Activated CD4-positive, alpha-beta T cell treated with anti-CD3 and anti-CD28 coated beads, Interleukin-2, amount 10 ng/mL, durations not matched to agents 7 days and 5 days (primary cell): ENCODE measurements around the gene ADPRHL1. TPM values are rescaled to one million over a fixed set of nuclear protein-coding genes. Genes with fewer than 3 reads are reported as not detected.
A peak's percentile ranks its signal among the peaks of the same experiment; 100 is the strongest.
"Not testable (repeated sequence)": the region's sequence is repeated elsewhere in the genome, so short reads cannot be mapped to it uniquely, and the experiment has no call there.

ENCODE experiments used
- CTCF ChIA-PET: fragments of 350-600 bp; sonication (Branson Sonifier 250); formaldehyde crosslinking; loops from one replicate; lab custom pipeline; 2021; ENCODE audit warnings: antibody characterized with exemption; lab: Charles Lee
- POLR2A ChIA-PET: fragments of 350-600 bp; sonication (Branson Sonifier 250); formaldehyde crosslinking; loops from one replicate; lab custom pipeline; 2021; ENCODE audit warnings: antibody characterized with exemption; lab: Charles Lee
- DNase-seq: peaks from one replicate; pipeline ENCODE4 v3.0.0-alpha.2; 2020
- H3K27ac Mint-ChIP-seq: one replicate; pipeline ENCODE4 v1.8.0; 2021; ENCODE audit warnings: mild to moderate bottlenecking, moderate library complexity, mixed read lengths
- H3K27me3 Mint-ChIP-seq: one replicate; pipeline ENCODE4 v1.8.0; 2021; ENCODE audit warnings: mixed read lengths
- H3K36me3 Mint-ChIP-seq: one replicate; pipeline ENCODE4 v1.8.0; 2021; ENCODE audit warnings: low read depth, mixed read lengths
- H3K4me1 Mint-ChIP-seq: one replicate; pipeline ENCODE4 v1.8.0; 2021; ENCODE audit warnings: mixed read lengths
- H3K4me3 Mint-ChIP-seq: one replicate; pipeline ENCODE4 v1.8.0; 2021; ENCODE audit warnings: mild to moderate bottlenecking, moderate library complexity, mixed read lengths
- H3K9me3 Mint-ChIP-seq: one replicate; pipeline ENCODE4 v1.8.0; 2021; ENCODE audit warnings: mixed read lengths
- total RNA-seq, 2 experiments: library from RNA; stranded (reverse); gene quantifications; one replicate each; pipeline ENCODE4 v1.2.3, GENCODE V29; 2021

ADPRHL1 gene
- total RNA-seq, 2 experiments from 2014 or later = 1.00 to 1.4 TPM

DNA sequence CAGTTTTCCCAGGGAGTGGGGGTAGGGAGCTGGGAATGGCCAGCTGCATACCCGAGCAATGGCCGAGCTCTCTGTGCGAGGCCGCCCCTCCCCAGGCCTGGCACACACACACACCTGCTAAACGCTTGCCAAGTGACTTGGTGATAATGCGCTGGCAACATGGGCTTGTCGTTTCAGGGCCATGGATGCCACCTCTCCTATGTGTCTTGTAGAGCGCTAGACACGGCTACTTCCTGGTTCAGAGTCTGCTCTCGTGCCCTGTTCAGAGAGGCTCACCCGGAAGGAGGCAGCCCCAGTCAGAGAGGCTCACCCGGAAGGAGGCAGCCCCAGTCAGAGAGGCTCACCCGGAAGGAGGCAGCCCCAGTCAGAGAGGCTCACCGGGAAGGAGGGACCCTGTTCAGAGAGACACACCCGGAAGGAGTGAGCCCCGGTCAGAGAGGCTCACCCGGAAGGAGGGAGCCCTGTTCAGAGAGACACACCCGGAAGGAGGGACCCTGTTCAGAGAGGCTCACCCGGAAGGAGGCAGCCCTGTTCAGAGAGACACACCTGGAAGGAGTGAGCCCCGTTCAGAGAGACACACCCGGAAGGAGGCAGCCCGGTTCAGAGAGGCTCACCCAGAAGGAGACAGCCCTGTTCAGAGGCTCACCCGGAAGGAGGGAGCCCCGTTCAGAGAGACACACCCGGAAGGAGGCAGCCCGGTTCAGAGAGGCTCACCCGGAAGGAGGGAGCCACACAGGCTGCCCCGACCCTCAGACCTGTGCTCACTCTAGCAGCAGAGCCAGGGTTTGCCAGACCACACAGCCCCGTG lies 4.2 kb downstream of the ADPRHL1 start:
- Mint-ChIP-seq H3K4me3 (peak overlapping the region; percentile 34), H3K4me1 (no peaks in the 10 kb centered on the region), H3K27me3 (no peaks in the 10 kb centered on the region), H3K27ac (peak overlapping the region; percentile 14), H3K36me3 (no peaks in the 10 kb centered on the region), H3K9me3 (peaks cover 8% of the 10 kb centered on the region)
- CTCF ChIA-PET = interaction anchor here (0.7 kb wide), 1 partner anchor 14 kb away, joined by 3 read pairs; no protein-coding TSS in a partner anchor
- POLR2A ChIA-PET = no interaction called here
- DNase-seq = peak; percentile 12

DNA sequence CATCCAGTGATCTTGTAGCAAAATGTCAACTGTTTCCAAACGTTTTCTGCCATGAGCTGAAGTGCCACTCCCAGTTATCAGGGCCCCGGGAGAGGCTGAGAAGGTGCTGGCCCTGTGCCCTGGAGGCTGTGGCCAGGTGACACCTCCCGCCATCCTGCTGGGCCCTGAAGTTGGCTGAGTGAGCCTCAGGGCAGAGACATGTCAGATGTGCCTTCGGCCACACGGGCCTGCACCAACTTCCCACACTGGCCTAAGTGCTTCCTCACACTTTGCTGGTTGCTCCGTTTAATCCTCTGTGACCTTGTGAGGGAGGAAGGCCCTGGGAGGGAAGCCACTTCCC lies 4.8 kb downstream of the ADPRHL1 start:
- DNase-seq = no peak
- H3K27me3 Mint-ChIP-seq = no peaks in the 10 kb centered on the region
- H3K27ac Mint-ChIP-seq = peak overlapping the region; percentile 14
- no peaks in the 10 kb centered on the region for H3K4me1 Mint-ChIP-seq
- CTCF ChIA-PET = interaction anchor here (0.7 kb wide), 1 partner anchor 14 kb away, joined by 3 read pairs; no protein-coding TSS in a partner anchor
- H3K4me3 Mint-ChIP-seq = peak overlapping the region; percentile 34
- POLR2A ChIA-PET = no interaction called here
- no peaks in the 10 kb centered on the region for H3K36me3 Mint-ChIP-seq
- peaks cover 8% of the 10 kb centered on the region for H3K9me3 Mint-ChIP-seq

GRCh38 chr13:113447596-113447995 lies 5.7 kb downstream of the ADPRHL1 start:
- Mint-ChIP-seq H3K4me1 (no peaks in the 10 kb centered on the region), H3K27me3 (no peaks in the 10 kb centered on the region), H3K27ac (no peak overlapping the region), H3K4me3 (no peak overlapping the region), H3K9me3 (peaks cover 8% of the 10 kb centered on the region), H3K36me3 (no peaks in the 10 kb centered on the region)
- ChIA-PET CTCF (no interaction called here), POLR2A (no interaction called here)
- no peak for DNase-seq

DNA sequence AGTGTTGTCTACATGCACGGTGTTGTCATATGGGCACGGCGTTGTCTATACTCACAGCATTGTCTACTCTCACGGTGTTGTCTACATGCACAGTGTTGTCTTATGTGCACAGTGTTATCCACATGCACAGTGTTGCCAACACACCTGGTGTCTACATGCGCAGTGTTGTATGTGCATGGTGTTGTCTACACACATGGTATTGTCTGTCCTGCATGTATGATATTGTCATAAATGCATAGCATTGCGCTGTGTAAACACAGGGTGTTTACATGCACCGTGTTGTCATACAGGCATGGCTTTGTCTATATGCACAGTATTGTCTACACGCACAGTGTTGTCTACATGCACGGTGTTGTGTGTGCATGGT lies 6.8 kb downstream of the ADPRHL1 start:
- H3K36me3 Mint-ChIP-seq = no peaks in the 10 kb centered on the region
- no peak overlapping the region for H3K27ac Mint-ChIP-seq
- ChIA-PET CTCF (no interaction called here), POLR2A (no interaction called here)
- no peaks in the 10 kb centered on the region for H3K27me3 Mint-ChIP-seq
- no peaks in the 10 kb centered on the region for H3K4me1 Mint-ChIP-seq
- H3K9me3 Mint-ChIP-seq = peaks cover 8% of the 10 kb centered on the region
- no peak for DNase-seq
- no peak overlapping the region for H3K4me3 Mint-ChIP-seq

DNA sequence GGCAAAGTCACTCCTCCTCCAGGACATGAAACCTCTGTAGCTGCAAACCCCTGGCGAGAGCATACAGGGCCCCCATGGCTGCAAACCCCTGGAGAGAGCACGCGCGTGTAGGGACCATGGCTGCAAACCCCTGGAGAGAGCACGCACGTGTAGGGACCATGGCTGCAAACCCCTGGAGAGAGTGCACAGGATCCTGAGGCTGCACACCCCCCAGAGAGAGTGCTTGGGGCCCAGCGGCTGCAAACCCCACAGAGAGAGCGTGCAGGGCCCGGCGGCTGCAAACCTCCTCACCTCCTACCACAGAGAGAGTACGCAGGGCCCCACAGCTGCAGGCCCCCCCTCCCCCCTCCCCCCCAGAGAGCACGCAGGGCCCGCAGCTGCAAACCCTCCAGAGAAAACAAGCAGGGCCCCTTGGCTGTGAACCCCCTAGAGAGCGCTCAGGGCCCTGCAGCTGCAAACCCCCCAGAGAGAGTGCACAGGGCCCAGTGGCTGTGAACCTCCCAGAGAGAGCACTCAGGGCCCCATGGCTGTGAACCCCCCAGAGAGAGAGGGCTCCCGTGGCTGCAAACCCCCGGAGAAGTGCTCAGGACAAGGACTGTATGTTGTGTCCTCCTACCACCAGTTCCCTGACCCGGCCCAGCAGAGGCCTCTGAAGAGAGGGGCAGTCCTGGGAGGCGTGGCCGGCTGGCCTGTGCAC lies 7.3 kb downstream of the ADPRHL1 start:
- H3K27me3 Mint-ChIP-seq = no peaks in the 10 kb centered on the region
- H3K4me1 Mint-ChIP-seq = no peaks in the 10 kb centered on the region
- DNase-seq = no peak
- no peak overlapping the region for H3K27ac Mint-ChIP-seq
- no peaks in the 10 kb centered on the region for H3K36me3 Mint-ChIP-seq
- no peak overlapping the region for H3K4me3 Mint-ChIP-seq
- H3K9me3 Mint-ChIP-seq = peaks cover 8% of the 10 kb centered on the region
- CTCF ChIA-PET = no interaction called here
- POLR2A ChIA-PET = no interaction called here

DNA sequence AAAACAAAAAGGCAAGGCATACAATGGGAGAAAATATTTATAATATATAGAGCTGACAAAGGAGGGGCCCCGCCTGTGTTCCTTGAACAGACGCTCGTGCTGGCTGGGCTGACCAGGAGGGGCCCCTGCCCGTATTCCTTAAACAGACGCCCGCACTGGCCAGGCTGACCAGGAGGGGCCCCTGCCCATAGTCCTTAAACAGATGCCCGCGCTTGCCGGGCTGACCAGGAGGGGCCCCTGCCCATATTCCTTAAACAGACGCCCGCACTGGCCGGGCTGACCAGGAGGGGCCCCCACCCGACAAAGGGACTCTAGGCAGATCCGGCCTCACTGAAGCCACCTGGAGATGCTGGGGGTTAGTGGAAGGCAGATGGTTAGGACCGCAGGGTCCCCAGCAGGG lies 9.3 kb downstream of the ADPRHL1 start:
- DNase-seq = no peak
- Mint-ChIP-seq H3K27me3 (no peaks in the 10 kb centered on the region), H3K27ac (no peak overlapping the region), H3K36me3 (no peaks in the 10 kb centered on the region), H3K4me1 (no peaks in the 10 kb centered on the region), H3K4me3 (no peak overlapping the region), H3K9me3 (peaks cover 8% of the 10 kb centered on the region)
- ChIA-PET POLR2A (no interaction called here), CTCF (no interaction called here)

DNA sequence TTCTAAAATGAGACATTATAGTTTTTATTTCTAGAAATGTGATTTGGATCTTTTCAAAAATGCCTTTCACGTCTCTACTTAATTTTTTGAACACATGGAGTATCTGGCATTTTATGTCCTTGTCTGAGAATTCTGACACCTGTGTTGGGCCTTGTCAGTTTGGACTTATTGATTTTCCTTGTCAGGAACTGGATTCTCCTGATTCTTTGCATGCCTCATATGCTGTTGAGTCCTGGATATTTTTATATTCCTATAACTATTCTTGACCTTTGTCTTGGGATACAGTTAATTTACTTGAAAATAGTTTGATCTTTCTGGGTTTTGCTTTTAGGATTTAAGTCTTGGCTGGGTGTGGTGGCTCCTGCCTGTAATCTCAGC lies 10.3 kb downstream of the ADPRHL1 start:
- Mint-ChIP-seq H3K4me1 (no peaks in the 10 kb centered on the region), H3K9me3 (peaks cover 7% of the 10 kb centered on the region), H3K4me3 (no peak overlapping the region), H3K36me3 (no peaks in the 10 kb centered on the region), H3K27ac (no peak overlapping the region), H3K27me3 (no peaks in the 10 kb centered on the region)
- ChIA-PET CTCF (no interaction called here), POLR2A (no interaction called here)
- no peak for DNase-seq

DNA sequence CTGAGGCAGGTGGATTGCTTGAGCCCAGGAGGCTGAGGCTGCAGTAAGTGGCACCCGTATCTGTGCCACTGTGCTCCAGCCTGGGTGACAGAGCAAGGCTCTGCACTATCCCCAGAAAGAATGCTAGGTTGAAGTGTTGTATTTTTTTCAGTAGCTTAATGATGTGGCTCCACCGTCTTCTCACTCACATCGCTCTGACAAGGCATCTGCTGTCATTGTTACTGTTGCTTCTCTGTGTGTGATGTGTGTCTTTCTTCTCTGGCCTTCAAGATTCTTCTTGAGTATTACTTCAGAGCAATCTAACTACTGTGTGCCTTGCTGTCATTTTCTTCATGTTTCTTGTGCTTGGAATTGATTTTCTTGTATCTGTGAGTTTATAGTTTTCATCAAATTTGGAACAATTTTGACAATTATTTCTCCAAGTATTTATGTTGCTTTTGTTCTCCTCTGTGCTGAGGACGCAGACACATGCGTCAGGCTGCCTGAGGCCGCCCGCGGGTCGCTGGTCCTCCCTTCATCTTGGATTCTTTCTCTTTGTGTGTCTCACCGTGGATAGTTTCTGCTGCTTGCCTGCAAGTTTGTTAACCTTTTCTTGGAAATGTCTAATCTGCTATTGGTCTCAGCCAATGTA lies 10.8 kb downstream of the ADPRHL1 start:
- no peaks in the 10 kb centered on the region for H3K27me3 Mint-ChIP-seq
- no peaks in the 10 kb centered on the region for H3K36me3 Mint-ChIP-seq
- no peaks in the 10 kb centered on the region for H3K4me1 Mint-ChIP-seq
- H3K9me3 Mint-ChIP-seq = peaks cover 3% of the 10 kb centered on the region
- no peak overlapping the region for H3K4me3 Mint-ChIP-seq
- ChIA-PET POLR2A (no interaction called here), CTCF (no interaction called here)
- DNase-seq = no peak
- H3K27ac Mint-ChIP-seq = no peak overlapping the region

DNA sequence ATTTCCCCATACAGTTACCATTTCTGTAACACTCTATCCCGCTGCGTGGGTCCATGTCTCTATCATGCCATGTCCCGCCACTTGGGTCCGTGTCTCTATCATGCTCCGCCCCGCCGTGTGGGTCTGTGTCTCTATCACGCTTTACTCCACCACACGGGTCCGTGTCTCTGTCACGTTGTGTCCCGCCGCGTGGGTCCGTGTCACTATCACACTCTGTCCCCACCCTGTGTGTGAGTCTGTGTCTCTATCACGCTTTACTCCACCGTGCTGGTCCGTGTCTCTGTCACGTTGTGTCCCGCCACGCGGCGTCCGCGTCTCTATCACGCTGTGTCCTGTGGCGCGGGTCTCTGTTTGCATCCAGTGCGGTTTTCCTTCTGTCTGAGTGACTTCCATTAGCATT lies 11.6 kb downstream of the ADPRHL1 start:
- Mint-ChIP-seq H3K27ac (no peak overlapping the region), H3K9me3 (peaks cover 2% of the 10 kb centered on the region), H3K4me3 (no peak overlapping the region), H3K27me3 (no peaks in the 10 kb centered on the region), H3K4me1 (no peaks in the 10 kb centered on the region), H3K36me3 (no peaks in the 10 kb centered on the region)
- ChIA-PET CTCF (no interaction called here), POLR2A (no interaction called here)
- no peak for DNase-seq

DNA sequence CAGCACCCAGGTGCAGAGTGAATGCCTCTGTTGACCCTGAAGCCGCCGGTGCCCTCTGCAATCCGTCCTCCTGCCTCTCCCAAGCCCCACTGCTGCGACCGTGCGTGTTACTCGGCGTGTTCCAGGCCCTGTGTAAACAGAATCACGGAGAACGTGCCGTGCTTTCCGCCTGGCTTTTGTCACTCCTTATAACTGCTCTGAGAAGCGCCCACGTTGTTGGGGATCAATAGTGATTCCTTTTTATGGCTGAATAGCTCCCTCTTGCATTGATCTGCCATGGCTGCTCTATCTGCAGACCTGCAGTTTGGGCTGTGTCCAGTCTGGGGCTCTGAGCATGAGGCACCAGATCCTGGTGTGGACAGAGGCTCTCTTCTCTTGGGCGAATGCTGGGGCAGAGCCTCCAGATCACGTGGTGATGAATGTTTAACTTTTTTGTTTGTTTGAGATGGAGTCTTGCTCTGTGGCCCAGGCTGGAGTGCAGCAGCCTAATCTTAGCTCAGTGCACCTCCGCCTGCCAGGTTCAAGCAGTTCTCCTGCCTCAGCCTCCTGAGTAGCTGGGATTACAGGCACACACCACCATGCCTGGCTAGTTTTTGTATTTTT lies 15.8 kb downstream of the ADPRHL1 start:
- ChIA-PET POLR2A (no interaction called here), CTCF (no interaction called here)
- no peaks in the 10 kb centered on the region for H3K4me1 Mint-ChIP-seq

GRCh38 chr13:113436866-113437265 lies 16.4 kb downstream of the ADPRHL1 start:
- CTCF ChIA-PET, H3K36me3 Mint-ChIP-seq, H3K9me3 Mint-ChIP-seq, DNase-seq, H3K27me3 Mint-ChIP-seq, H3K27ac Mint-ChIP-seq, H3K4me3 Mint-ChIP-seq, H3K4me1 Mint-ChIP-seq, POLR2A ChIA-PET: not testable (repeated sequence)

More for the DNA sequence above, 15.8 kb downstream of the ADPRHL1 start:
- Mint-ChIP-seq H3K4me3 (no peak overlapping the region), H3K27me3 (no peaks in the 10 kb centered on the region), H3K9me3 (peaks cover 5% of the 10 kb centered on the region), H3K36me3 (no peaks in the 10 kb centered on the region), H3K27ac (peak overlapping the region; percentile 4)
- no peak for DNase-seq

DNA sequence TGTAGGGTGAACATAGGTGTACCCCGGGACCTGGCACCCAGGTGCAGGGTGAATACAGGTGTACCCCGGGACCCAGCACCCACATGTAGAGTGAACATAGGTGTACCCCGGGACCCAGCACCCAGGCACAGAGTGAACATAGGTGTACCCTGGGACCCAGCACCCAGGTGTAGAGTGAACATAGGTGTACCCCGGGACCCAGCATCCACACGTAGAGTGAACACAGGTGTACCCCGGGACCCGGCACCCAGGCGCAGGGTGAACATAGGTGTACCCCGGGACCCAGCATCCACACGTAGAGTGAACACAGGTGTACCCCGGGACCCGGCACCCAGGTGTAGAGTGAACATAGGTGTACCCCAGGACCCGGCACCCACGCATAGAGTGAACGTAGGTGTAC lies 17.4 kb downstream of the ADPRHL1 start:
- H3K4me3 Mint-ChIP-seq, H3K27ac Mint-ChIP-seq, H3K4me1 Mint-ChIP-seq, CTCF ChIA-PET, POLR2A ChIA-PET, H3K9me3 Mint-ChIP-seq, DNase-seq, H3K27me3 Mint-ChIP-seq, H3K36me3 Mint-ChIP-seq: not testable (repeated sequence)

- H3K9me3 Mint-ChIP-seq = peaks cover 5% of the 10 kb centered on the region
- H3K4me3 Mint-ChIP-seq = no peak overlapping the region
- ChIA-PET POLR2A (no interaction called here), CTCF (no interaction called here)
- no peaks in the 10 kb centered on the region for H3K27me3 Mint-ChIP-seq
- no peaks in the 10 kb centered on the region for H3K36me3 Mint-ChIP-seq
- no peaks in the 10 kb centered on the region for H3K4me1 Mint-ChIP-seq
- no peak for DNase-seq
- no peak overlapping the region for H3K27ac Mint-ChIP-seq
These were observed 19.8 kb downstream of the ADPRHL1 start for GRCh38 chr13:113433391-113433916.
